SK-N-SH (cell line): ENCODE measurements around the gene PLEKHA8. TPM values are rescaled to one million over a fixed set of nuclear protein-coding genes. Genes with fewer than 3 reads are reported as not detected.

Experiments used
- CTCF ChIA-PET: fragments of 300-600, 350-600 bp; formaldehyde crosslinking; extraction: SDS; loops from one replicate; lab custom pipeline; 2021; lab: Yijun Ruan, JAX
- POLR2A ChIA-PET: fragments of 350-600 bp; sonication (Branson Sonifier 250); formaldehyde crosslinking; extraction: SDS; loops from one replicate; lab custom pipeline; 2020; ENCODE audit warnings: antibody characterized with exemption, inconsistent platforms; lab: Yijun Ruan, JAX
- DNase-seq: peaks from one replicate; pipeline ENCODE4 v3.0.0; 2012
- H2AFZ ChIP-seq: fragments of 200-600 bp; sonication (generic); 2 replicates; pipeline ENCODE4 v1.8.1; 2016; ENCODE audit warnings: antibody characterized with exemption, mild to moderate bottlenecking, low read depth
- H3F3A ChIP-seq: fragments of 200-600 bp; sonication (generic); replicated peaks from 2 replicates; pipeline ENCODE3; 2016; ENCODE audit warnings: antibody characterized with exemption, mild to moderate bottlenecking; ENCODE audit not compliant: insufficient read depth
- H3K27ac ChIP-seq, 2 experiments: fragments of 200-500 bp in 1 of 2; fragments of 200-600 bp in 1 of 2; sonication (Bioruptor generic) in 1 of 2; sonication (generic), shearing (Covaris generic) in 1 of 2; 2 replicates each; pipeline versions ENCODE4 v1.5.1 to v1.6.1; 2014 to 2016; ENCODE audit warnings: low read depth in 2 of 2, inconsistent platforms in 1 of 2, low read length in 1 of 2, mild to moderate bottlenecking in 1 of 2, mixed read lengths in 1 of 2
- H3K27me3 ChIP-seq: fragments of 200-600 bp; sonication (generic), shearing (Covaris generic); 2 replicates; pipeline ENCODE4 v1.6.1; 2016; ENCODE audit warnings: mixed run types; ENCODE audit not compliant: insufficient read depth
- H3K36me3 ChIP-seq, 2 experiments: fragments of 200-500 bp in 1 of 2; fragments of 200-600 bp in 1 of 2; sonication (Bioruptor generic) in 1 of 2; sonication (generic) in 1 of 2; replicated peaks in 1 of 2; 2 replicates each; pipeline versions ENCODE3 to v1.5.1; 2014 to 2016; ENCODE audit warnings: low read length in 1 of 2, mild to moderate bottlenecking in 1 of 2; ENCODE audit not compliant: insufficient read depth in 2 of 2, control insufficient read depth in 1 of 2
- H3K4me1 ChIP-seq, 2 experiments: fragments of 200-500 bp in 1 of 2; fragments of 200-600 bp in 1 of 2; sonication (Bioruptor generic) in 1 of 2; sonication (generic), shearing (Covaris generic) in 1 of 2; 2 replicates each; pipeline versions ENCODE4 v1.5.1 to v1.6.1; 2014 to 2016; ENCODE audit warnings: low read depth in 1 of 2, low read length in 1 of 2, mixed run types in 1 of 2; ENCODE audit not compliant: insufficient read depth in 2 of 2, control insufficient read depth in 1 of 2
- H3K4me2 ChIP-seq: fragments of 200-600 bp; sonication (generic), shearing (Covaris generic); 2 replicates; pipeline ENCODE4 v1.6.1; 2017; ENCODE audit warnings: mixed run types
- H3K4me3 ChIP-seq, 2 experiments: fragments of 200-500 bp in 1 of 2; fragments of 200-600 bp in 1 of 2; sonication (Bioruptor generic) in 1 of 2; sonication (generic), shearing (Covaris generic) in 1 of 2; 2 replicates each; pipeline versions ENCODE4 v1.5.1 to v1.8.1; 2014 to 2016; ENCODE audit warnings: low read depth in 2 of 2, inconsistent platforms in 1 of 2, low read length in 1 of 2, mild to moderate bottlenecking in 1 of 2, mixed read lengths in 1 of 2, moderate library complexity in 1 of 2
- H3K79me2 ChIP-seq: fragments of 200-600 bp; sonication (generic); 2 replicates; pipeline ENCODE4 v1.8.1; 2017; ENCODE audit warnings: mild to moderate bottlenecking; ENCODE audit not compliant: insufficient read depth
- H3K9ac ChIP-seq: fragments of 200-600 bp; sonication (generic); 2 replicates; pipeline ENCODE4 v1.6.1; 2017; ENCODE audit warnings: mixed run types
- H3K9me2 ChIP-seq: fragments of 200-600 bp; sonication (generic); 2 replicates; pipeline ENCODE4 v1.6.1; 2017; ENCODE audit warnings: mixed run types
- H3K9me3 ChIP-seq: fragments of 200-600 bp; sonication (generic); 2 replicates; pipeline ENCODE4 v1.6.1; 2017; ENCODE audit warnings: mixed run types, mild to moderate bottlenecking, moderate library complexity
- H4K20me1 ChIP-seq: fragments of 200-600 bp; sonication (generic); 2 replicates; pipeline ENCODE4 v1.6.1; 2017; ENCODE audit warnings: mild to moderate bottlenecking, mixed run types; ENCODE audit not compliant: insufficient read depth
- EZH2phosphoT487 ChIP-seq: fragments of 200-600 bp; sonication (generic); IDR thresholded peaks from 2 replicates; pipeline ENCODE4 v1.6.1; 2017; ENCODE audit warnings: low read depth, mixed run types, mild to moderate bottlenecking, antibody characterized with exemption, moderate library complexity, borderline replicate concordance
- JUND ChIP-seq: IDR thresholded peaks from 2 replicates; pipeline ENCODE4 v1.4.0; 2012
- NRF1 ChIP-seq: IDR thresholded peaks from 2 replicates; pipeline ENCODE4 v1.6.1; 2012; ENCODE audit warnings: low read depth, mild to moderate bottlenecking, low read length
- RAD21 ChIP-seq: IDR thresholded peaks from 2 replicates; pipeline ENCODE4 v1.6.1; 2012; ENCODE audit warnings: mild to moderate bottlenecking, low read length
- RCOR1 ChIP-seq: fragments of 150-350 bp; IDR thresholded peaks from 2 replicates; pipeline ENCODE4 v1.6.1; 2017; ENCODE audit warnings: antibody characterized with exemption, low read length
- RXRA ChIP-seq: IDR thresholded peaks from 2 replicates; pipeline ENCODE4 v1.4.0; 2012; ENCODE audit warnings: low read depth, mild to moderate bottlenecking, borderline replicate concordance
- WGBS: methylation state at CpG from one replicate; pipeline ENCODE4 v1.1.6; 2017; ENCODE audit warnings: low lambda C conversion rate; 5-methylcytosine and 5-hydroxymethylcytosine counted together
- polyA plus RNA-seq, 3 experiments: library from polyadenylated mRNA; depleted of rRNA; stranded (reverse); fragments of >200 nt; gene quantifications; 2 replicates each; pipeline ENCODE4 v1.2.3, GENCODE V29; 2012
- TF ChIP-seq, protein P1 (sequence below): IDR thresholded peaks from 2 replicates; pipeline ENCODE4 v1.6.1; 2012; ENCODE audit warnings: mild to moderate bottlenecking, low read depth, low read length, moderate library complexity
- TF ChIP-seq, protein P2 (sequence below): IDR thresholded peaks from 2 replicates; pipeline ENCODE4 v1.4.0; 2012; ENCODE audit warnings: low read depth, borderline replicate concordance
- TF ChIP-seq, protein P3 (sequence below): fragments of 150-350 bp; IDR thresholded peaks from 2 replicates; pipeline ENCODE4 v1.6.1; 2016; ENCODE audit warnings: mild to moderate bottlenecking, low read depth, low read length

PLEKHA8 gene
- polyA plus RNA-seq, 1 of the 3 experiments (the other 2 are of a cell fraction), result 4.9 TPM

GRCh38 chr7:30166841-30167235 lies 138.6 kb downstream of the PLEKHA8 start:
- no peaks in the 10 kb centered on the region for H3K9me2 ChIP-seq
- no peak overlapping the region for H3K4me2 ChIP-seq
- DNase-seq, result no peak
- ChIA-PET POLR2A (no interaction called here), CTCF (interaction anchor here (0.9 to 2.2 kb wide), 6 partner anchors 12 to 397 kb away, joined by 3 to 6 read pairs (median 4); no protein-coding TSS in a partner anchor)
- H4K20me1 ChIP-seq, result no peaks in the 10 kb centered on the region
- H3K36me3 ChIP-seq, result no peaks in the 10 kb centered on the region
- H3K79me2 ChIP-seq, result no peaks in the 10 kb centered on the region
- H3K9ac ChIP-seq, result no peak overlapping the region
- TF ChIP-seq RAD21 (no peak), EZH2phosphoT487 (no peak)
- H3K4me3 ChIP-seq, result no peak overlapping the region
- no peak overlapping the region for H2AFZ ChIP-seq
- peaks cover 17 to 29% of the 10 kb centered on the region in 2 experiments for H3K4me1 ChIP-seq
- peaks cover 14% of the 10 kb centered on the region for H3F3A ChIP-seq
- H3K27ac ChIP-seq, result no peak overlapping the region
- WGBS, result 88% methylated on average over 5 of the region's 5 CpGs
- H3K27me3 ChIP-seq, result no peaks in the 10 kb centered on the region
- H3K9me3 ChIP-seq, result no peaks in the 10 kb centered on the region

DNA sequence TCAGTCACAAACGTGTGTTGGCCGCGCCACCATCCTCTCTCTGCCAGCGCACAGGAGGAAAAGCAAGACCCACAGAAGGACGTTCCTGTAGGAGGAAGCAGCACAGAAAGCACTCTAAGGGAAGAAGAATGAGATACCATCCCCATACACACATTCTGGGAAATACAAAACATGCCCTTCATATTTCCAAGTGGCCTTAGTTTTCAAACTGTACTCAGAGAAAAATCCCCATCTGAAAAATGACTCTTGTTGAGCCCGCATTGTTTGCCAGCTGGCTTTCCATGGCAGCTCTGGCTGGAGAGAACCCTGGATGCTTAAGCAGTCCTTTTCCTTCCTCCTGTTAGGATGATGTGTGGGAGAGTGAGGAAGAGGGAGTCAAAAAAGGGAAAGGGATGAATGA lies 139.7 kb downstream of the PLEKHA8 start:
- no peak overlapping the region for H3K9ac ChIP-seq
- TF ChIP-seq EZH2phosphoT487, result no peak
- no peak for TF ChIP-seq JUND
- no peak for TF ChIP-seq RCOR1
- TF ChIP-seq, protein P1, sequence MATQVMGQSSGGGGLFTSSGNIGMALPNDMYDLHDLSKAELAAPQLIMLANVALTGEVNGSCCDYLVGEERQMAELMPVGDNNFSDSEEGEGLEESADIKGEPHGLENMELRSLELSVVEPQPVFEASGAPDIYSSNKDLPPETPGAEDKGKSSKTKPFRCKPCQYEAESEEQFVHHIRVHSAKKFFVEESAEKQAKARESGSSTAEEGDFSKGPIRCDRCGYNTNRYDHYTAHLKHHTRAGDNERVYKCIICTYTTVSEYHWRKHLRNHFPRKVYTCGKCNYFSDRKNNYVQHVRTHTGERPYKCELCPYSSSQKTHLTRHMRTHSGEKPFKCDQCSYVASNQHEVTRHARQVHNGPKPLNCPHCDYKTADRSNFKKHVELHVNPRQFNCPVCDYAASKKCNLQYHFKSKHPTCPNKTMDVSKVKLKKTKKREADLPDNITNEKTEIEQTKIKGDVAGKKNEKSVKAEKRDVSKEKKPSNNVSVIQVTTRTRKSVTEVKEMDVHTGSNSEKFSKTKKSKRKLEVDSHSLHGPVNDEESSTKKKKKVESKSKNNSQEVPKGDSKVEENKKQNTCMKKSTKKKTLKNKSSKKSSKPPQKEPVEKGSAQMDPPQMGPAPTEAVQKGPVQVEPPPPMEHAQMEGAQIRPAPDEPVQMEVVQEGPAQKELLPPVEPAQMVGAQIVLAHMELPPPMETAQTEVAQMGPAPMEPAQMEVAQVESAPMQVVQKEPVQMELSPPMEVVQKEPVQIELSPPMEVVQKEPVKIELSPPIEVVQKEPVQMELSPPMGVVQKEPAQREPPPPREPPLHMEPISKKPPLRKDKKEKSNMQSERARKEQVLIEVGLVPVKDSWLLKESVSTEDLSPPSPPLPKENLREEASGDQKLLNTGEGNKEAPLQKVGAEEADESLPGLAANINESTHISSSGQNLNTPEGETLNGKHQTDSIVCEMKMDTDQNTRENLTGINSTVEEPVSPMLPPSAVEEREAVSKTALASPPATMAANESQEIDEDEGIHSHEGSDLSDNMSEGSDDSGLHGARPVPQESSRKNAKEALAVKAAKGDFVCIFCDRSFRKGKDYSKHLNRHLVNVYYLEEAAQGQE, result no peak
- TF ChIP-seq NRF1, result no peak
- TF ChIP-seq, protein P2, sequence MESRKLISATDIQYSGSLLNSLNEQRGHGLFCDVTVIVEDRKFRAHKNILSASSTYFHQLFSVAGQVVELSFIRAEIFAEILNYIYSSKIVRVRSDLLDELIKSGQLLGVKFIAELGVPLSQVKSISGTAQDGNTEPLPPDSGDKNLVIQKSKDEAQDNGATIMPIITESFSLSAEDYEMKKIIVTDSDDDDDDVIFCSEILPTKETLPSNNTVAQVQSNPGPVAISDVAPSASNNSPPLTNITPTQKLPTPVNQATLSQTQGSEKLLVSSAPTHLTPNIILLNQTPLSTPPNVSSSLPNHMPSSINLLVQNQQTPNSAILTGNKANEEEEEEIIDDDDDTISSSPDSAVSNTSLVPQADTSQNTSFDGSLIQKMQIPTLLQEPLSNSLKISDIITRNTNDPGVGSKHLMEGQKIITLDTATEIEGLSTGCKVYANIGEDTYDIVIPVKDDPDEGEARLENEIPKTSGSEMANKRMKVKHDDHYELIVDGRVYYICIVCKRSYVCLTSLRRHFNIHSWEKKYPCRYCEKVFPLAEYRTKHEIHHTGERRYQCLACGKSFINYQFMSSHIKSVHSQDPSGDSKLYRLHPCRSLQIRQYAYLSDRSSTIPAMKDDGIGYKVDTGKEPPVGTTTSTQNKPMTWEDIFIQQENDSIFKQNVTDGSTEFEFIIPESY, result no peak
- no peak for TF ChIP-seq RXRA
- TF ChIP-seq, protein P3, sequence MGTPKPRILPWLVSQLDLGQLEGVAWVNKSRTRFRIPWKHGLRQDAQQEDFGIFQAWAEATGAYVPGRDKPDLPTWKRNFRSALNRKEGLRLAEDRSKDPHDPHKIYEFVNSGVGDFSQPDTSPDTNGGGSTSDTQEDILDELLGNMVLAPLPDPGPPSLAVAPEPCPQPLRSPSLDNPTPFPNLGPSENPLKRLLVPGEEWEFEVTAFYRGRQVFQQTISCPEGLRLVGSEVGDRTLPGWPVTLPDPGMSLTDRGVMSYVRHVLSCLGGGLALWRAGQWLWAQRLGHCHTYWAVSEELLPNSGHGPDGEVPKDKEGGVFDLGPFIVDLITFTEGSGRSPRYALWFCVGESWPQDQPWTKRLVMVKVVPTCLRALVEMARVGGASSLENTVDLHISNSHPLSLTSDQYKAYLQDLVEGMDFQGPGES, result no peak
- H3K27ac ChIP-seq, result no peak overlapping the region
- no peaks in the 10 kb centered on the region for H3K36me3 ChIP-seq
- no peak for DNase-seq
- H3K9me3 ChIP-seq, result no peaks in the 10 kb centered on the region
- ChIA-PET POLR2A (no interaction called here), CTCF (interaction anchor here (1.1 to 4.4 kb wide), 5 partner anchors 8 to 397 kb away, joined by 3 to 17 read pairs (median 4); no protein-coding TSS in a partner anchor)
- peaks cover 7% of the 10 kb centered on the region for H3F3A ChIP-seq
- 83% methylated on average over 6 of the region's 6 CpGs for WGBS
- H3K9me2 ChIP-seq, result no peaks in the 10 kb centered on the region
- no peaks in the 10 kb centered on the region for H3K27me3 ChIP-seq
- H4K20me1 ChIP-seq, result no peaks in the 10 kb centered on the region
- no peak overlapping the region for H3K4me2 ChIP-seq
- peaks cover 28 to 35% of the 10 kb centered on the region in 2 experiments for H3K4me1 ChIP-seq
- no peaks in the 10 kb centered on the region for H3K79me2 ChIP-seq
- H3K4me3 ChIP-seq, result no peak overlapping the region
- H2AFZ ChIP-seq, result no peak overlapping the region
